ENCODE results near the gene PAM. TPM values are rescaled to one million over a fixed set of nuclear protein-coding genes. Genes with fewer than 3 reads are reported as not detected.

The PAM gene
- total and polyA plus RNA-seq, 2 of the 13 experiments (the other 11 are each of a cell fraction or from before 2014, with no cell fraction given): 20.2 to 79.1 TPM

DNA sequence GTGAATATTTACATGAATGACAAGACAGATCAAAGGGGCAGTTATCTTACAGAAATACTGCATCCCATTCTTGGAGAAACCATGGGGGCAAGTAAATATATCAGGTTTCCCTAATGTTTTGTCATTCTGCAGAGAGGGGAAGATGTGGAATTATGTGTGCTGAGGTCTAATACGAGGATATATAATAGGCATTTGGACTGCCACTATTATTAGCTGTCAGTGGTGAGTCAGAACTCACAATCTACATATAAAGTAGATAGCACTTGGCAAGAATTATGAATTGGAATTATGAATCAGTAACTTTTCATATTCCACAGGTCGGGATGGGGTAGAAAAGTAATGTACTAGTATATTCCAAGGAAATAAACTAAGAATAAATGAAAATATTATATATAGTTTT lies 243.1 kb downstream of the PAM start:
- ATAC-seq: no peak
- POLR2A ChIA-PET: no interaction called here
- Histone ChIP-seq H3K79me2 (ENCODE audit: insufficient read depth, low read length) (no peaks in the 10 kb centered on the region), H3K27me3 (ENCODE audit: control insufficient read depth in 1 of 2, insufficient read depth in 2 of 2, low read length in 2 of 2) (no peaks in the 10 kb centered on the region), H3K27ac (ENCODE audit: extremely low read length, insufficient read depth, low read length) (no peak overlapping the region), H3K4me2 (ENCODE audit: low read depth, low read length) (no peak overlapping the region), H3K36me3 (replicated peaks in 1 of 2; ENCODE audit: control insufficient read depth in 1 of 2, insufficient read depth in 2 of 2, low read length in 2 of 2) (no peaks in the 10 kb centered on the region), H3K9me3 (ENCODE audit: low read length) (no peaks in the 10 kb centered on the region), H4K20me1 (ENCODE audit: insufficient read depth, low read length) (no peaks in the 10 kb centered on the region), H2AFZ (ENCODE audit: low read length) (no peak overlapping the region), H3K9ac (ENCODE audit: insufficient read depth, low read depth, low read length) (no peak overlapping the region), H3K4me3 (replicated peaks in 1 of 3; ENCODE audit: insufficient read depth in 1 of 3, low read depth in 2 of 3, low read length in 3 of 3) (no peak overlapping the region), H3K4me1 (ENCODE audit: insufficient read depth, low read length) (peaks cover 8% of the 10 kb centered on the region)
- FAIRE-seq: no peak
- no TSS peak for BruUV-seq (replicated peaks)
- CTCF ChIA-PET (ENCODE audit: low intra/inter-chr PET ratio, low total read pairs): no interaction called here
- intact Hi-C loops (cut with micrococcal nuclease; ENCODE audit: unreplicated experiment) (no loop called here), in situ Hi-C loops (cut with HindIII; ENCODE audit: extremely low pct_ligation_motif_present, low pct_unique_long_range_greater_than_20kb) (no loop called here)
- 50% methylated on average over 2 of the region's 2 CpGs for WGBS (ENCODE audit: low lambda C conversion rate)
- TF ChIP-seq ZNF883 (CRISPR knock-in tag; IDR thresholded peaks at IDR 0.05; ENCODE audit: not compliant biosample characterization): no peak
- no peak for TF ChIP-seq MAFF (IDR thresholded peaks at IDR 0.05; ENCODE audit: low read depth, low read length)
- no peak for TF ChIP-seq SPEN (CRISPR knock-in tag; IDR thresholded peaks at IDR 0.05; ENCODE audit: low read depth)
- no peak for TF ChIP-seq ZNF180 (CRISPR knock-in tag; IDR thresholded peaks at IDR 0.05; ENCODE audit: borderline replicate concordance, low read depth)
- TF ChIP-seq, protein P1, sequence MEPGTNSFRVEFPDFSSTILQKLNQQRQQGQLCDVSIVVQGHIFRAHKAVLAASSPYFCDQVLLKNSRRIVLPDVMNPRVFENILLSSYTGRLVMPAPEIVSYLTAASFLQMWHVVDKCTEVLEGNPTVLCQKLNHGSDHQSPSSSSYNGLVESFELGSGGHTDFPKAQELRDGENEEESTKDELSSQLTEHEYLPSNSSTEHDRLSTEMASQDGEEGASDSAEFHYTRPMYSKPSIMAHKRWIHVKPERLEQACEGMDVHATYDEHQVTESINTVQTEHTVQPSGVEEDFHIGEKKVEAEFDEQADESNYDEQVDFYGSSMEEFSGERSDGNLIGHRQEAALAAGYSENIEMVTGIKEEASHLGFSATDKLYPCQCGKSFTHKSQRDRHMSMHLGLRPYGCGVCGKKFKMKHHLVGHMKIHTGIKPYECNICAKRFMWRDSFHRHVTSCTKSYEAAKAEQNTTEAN (CRISPR knock-in tag; conservative IDR thresholded peaks at IDR 0.05): no peak
- TF ChIP-seq ZC3H13 (CRISPR knock-in tag; IDR thresholded peaks at IDR 0.05): no peak
- TF ChIP-seq HMG20A (CRISPR knock-in tag; IDR thresholded peaks at IDR 0.05; ENCODE audit: borderline replicate concordance): no peak
- TF ChIP-seq EP300 (IDR thresholded peaks at IDR 0.05; ENCODE audit: low read depth in 2 of 2, low read length in 2 of 2): no peak
- TF ChIP-seq EP300 (CRISPR knock-in tag; IDR thresholded peaks at IDR 0.05; ENCODE audit: borderline replicate concordance): no peak
- no peak for TF ChIP-seq KLF11 (CRISPR knock-in tag; IDR thresholded peaks at IDR 0.05)
- no peak for TF ChIP-seq SMC3 (IDR thresholded peaks at IDR 0.05; ENCODE audit: low read length)
- no peak for TF ChIP-seq HDAC6 (IDR thresholded peaks at IDR 0.05; ENCODE audit: low read depth, low read length)
- DNase-seq (ENCODE audit: low spot score): no peak
